Right cardiac atrium (tissue), 5 donors: ENCODE measurements around the gene EHMT1. TPM values are rescaled to one million over a fixed set of nuclear protein-coding genes. Genes with fewer than 3 reads are reported as not detected.
"Not testable (repeated sequence)": the region's sequence is repeated elsewhere in the genome, so short reads cannot be mapped to it uniquely, and the experiment has no call there.

Source experiments
- ATAC-seq, 2 donors: fragments of 200-7000 bp; cut with Tn5 transposase; one replicate each; pipeline versions ENCODE4 v1.8.0 to v1.9.1; 2020; ENCODE audit warnings: moderate library complexity in 2 of 2, mild to moderate bottlenecking in 1 of 2
- DNase-seq, 3 donors: peaks; one replicate each; pipeline ENCODE4 v3.0.0-alpha.2; 2020
- H3K27ac ChIP-seq: one replicate; pipeline ENCODE4 v1.5.1; 2013; ENCODE audit warnings: mild to moderate bottlenecking, low read length, control low read depth, moderate library complexity
- H3K27me3 ChIP-seq: one replicate; pipeline ENCODE4 v1.6.1; 2013; ENCODE audit not compliant: control insufficient read depth, insufficient read depth
- H3K4me1 ChIP-seq: one replicate; pipeline ENCODE4 v1.6.1; 2013; ENCODE audit warnings: low read length; ENCODE audit not compliant: control insufficient read depth, insufficient read depth
- H3K4me3 ChIP-seq: one replicate; pipeline ENCODE4 v1.5.1; 2013; ENCODE audit warnings: low read length, control low read depth
- H3K9me3 ChIP-seq: one replicate; pipeline ENCODE4 v1.6.1; 2013; ENCODE audit warnings: low read length; ENCODE audit not compliant: control insufficient read depth
- WGBS: extraction: QIAGEN DNeasy Blood & Tissue Kit; methylation state at CpG from one replicate; pipeline ENCODE4 v1.1.7; 2013; 5-methylcytosine and 5-hydroxymethylcytosine counted together
- intact Hi-C, 4 donors: fragments of 100-400 bp; cut with DNase I; formaldehyde crosslinking; loops; one replicate each; pipeline versions ENCODE4 v1.11.0 to v1.14.0; 2022 to 2023
- polyA plus RNA-seq: library from polyadenylated mRNA; stranded (reverse); fragments of 200-250 nt; gene quantifications from one replicate; pipeline ENCODE4 v1.2.3, GENCODE V29; 2013
- total RNA-seq, 4 donors: library from RNA; stranded (reverse); fragmentation: NEBNext Ultra II Directional; extraction: Animal tissue kit (Norgen Biotek cat#: 25700); gene quantifications; one replicate each; pipeline ENCODE4 v1.2.1, GENCODE V29; 2021
- donor health status: healthy with polysubstance abuse.
- donor health status: DM: no; HTN: yes; CAD: no.
- donor health status: DM: no; HTN: no; CAD: no.
- donor health status: DM: no; HTN: yes; CAD: no; lungs with severe emphysema.
- donor health status: DM: yes; HTN: yes; CAD: no.

EHMT1 gene
- total and polyA plus RNA-seq, 5 donors = 23.3 to 38.6 (median 36.0) TPM

DNA sequence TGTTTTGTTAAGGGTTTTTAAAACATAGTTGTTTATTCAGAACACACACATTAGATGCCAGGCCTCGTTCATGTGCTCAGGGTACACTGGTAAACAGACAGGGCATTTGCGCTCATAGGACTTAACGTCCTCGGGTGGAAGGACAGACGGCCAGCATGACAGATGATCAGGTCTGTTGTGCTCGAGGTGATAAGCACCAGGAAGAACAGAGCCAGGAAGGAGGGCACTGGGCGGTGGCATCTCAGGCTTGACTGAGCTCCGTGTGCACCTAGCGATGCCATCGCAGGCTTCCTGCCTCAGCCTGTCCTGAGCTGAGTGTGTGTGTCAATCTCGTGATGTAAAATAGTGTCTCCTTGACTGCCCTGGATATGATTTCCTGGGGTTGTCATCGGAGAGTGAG lies 96.5 kb downstream of the EHMT1 start:
- Histone ChIP-seq H3K4me3 (no peak overlapping the region), H3K9me3 (no peaks in the 10 kb centered on the region), H3K27me3 (no peaks in the 10 kb centered on the region), H3K27ac (no peak overlapping the region), H3K4me1 (peaks cover 2% of the 10 kb centered on the region)
- intact Hi-C loops = no loop called here
- ATAC-seq (peak in 1 of 2 donors; percentile 14), DNase-seq (no peak)
- 91% methylated on average over 12 of the region's 12 CpGs for WGBS

DNA sequence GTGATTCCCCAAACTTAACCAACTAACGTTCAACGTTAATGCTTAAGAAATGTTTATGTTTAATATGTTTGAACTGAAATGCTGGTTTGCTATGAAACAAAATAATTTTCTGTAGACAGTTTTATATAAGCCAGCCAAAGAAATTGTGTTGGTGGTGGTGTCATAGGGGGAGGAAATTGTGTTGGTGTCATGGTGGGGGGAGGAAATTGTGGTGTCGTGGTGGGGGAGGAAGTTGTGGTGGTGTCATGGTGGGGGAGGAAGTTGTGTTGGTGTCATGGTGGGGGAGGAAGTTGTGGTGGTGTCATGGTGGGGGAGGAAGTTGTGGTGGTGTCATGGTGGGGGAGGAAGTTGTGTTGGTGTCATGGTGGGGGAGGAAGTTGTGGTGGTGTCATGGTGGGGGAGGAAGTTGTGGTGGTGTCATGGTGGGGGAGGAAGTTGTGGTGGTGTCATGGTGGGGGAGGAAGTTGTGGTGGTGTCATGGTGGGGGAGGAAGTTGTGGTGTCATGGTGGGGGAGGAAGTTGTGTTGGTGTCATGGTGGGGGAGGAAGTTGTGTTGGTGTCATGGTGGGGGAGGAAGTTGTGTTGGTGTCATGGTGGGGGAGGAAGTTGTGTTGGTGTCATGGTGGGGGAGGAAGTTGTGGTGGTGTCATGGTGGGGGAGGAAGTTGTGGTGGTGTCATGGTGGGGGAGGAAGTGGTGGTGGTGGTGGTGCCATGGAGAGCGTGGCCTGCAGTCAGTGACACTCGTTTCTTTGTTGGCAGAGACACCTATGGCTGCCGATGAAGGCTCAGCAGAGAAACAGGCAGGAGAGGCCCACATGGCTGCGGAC lies 97.3 kb downstream of the EHMT1 start:
- intact Hi-C loops, ATAC-seq, H3K9me3 ChIP-seq, H3K4me1 ChIP-seq, DNase-seq, H3K27ac ChIP-seq, H3K27me3 ChIP-seq, H3K4me3 ChIP-seq: not testable (repeated sequence)
- 86% methylated on average over 7 of the region's 7 CpGs for WGBS

GRCh38 chr9:137716694-137717287 lies 98.0 kb downstream of the EHMT1 start:
- intact Hi-C loops = no loop called here
- no peak overlapping the region for H3K27ac ChIP-seq

DNA sequence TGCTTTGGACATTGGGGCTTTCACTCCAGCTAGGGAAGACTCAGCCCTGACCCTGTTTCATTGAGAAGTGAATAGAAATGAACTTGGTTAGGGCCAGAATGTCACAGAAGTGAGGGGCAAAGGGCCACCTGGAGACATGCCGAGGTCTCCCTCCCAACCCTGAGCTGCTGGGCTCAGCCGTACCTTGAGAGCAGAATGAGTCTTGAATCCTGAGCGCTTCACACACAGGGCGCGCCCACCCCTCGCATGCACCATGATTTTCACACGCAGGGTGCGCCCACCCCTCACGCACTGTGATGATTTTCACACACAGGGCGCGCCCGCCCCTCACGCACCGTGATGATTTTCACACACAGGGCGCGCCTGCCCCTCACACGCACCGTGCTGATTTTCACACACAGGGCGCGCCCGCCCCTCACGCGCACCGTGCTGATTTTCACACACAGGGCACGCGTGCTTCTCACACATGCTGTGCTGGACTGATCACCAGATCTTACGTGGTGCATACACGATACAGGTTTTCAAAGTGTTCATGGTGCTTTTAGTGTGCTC lies 99.0 kb downstream of the EHMT1 start:
- intact Hi-C loops = no loop called here
- Histone ChIP-seq H3K4me1 (peaks cover 2% of the 10 kb centered on the region), H3K27ac (no peak overlapping the region), H3K9me3 (no peaks in the 10 kb centered on the region), H3K4me3 (no peak overlapping the region), H3K27me3 (no peaks in the 10 kb centered on the region)
- WGBS = 98% methylated on average over 28 of the region's 28 CpGs
- DNase-seq = no peak
- no peak for ATAC-seq

More at GRCh38 chr9:137716694-137717287, 98.0 kb downstream of the EHMT1 start:
- Histone ChIP-seq H3K27me3 (no peaks in the 10 kb centered on the region), H3K4me3 (no peak overlapping the region), H3K4me1 (peaks cover 2% of the 10 kb centered on the region), H3K9me3 (no peaks in the 10 kb centered on the region)
- DNase-seq (no peak), ATAC-seq (no peak)
- WGBS = 96% methylated on average over 25 of the region's 25 CpGs

DNA sequence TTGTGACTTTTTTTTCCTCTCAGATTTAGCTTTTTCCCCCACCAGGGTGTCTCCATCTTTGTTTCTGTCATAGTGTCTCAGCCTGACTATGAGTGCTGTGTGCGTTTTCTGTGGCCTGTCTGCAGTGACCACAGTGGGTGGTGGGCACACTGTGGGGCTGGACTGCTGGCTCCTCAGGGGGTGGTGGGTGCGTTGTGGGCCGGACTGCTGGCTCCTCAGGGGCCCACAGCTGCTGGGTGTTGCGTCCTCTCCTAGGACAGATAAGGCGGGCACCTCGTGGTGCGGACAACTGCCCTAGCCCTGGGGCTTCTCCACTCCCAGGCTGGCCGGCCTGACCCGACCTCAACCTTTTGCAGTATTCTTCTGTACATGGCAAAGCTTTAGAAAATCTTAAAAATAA lies 100.4 kb downstream of the EHMT1 start:
- DNase-seq = no peak
- H3K27me3 ChIP-seq = no peaks in the 10 kb centered on the region
- 74% methylated on average over 9 of the region's 9 CpGs for WGBS
- no peak overlapping the region for H3K27ac ChIP-seq
- ATAC-seq = peak; percentile 34 to 38
- peaks cover 4% of the 10 kb centered on the region for H3K4me1 ChIP-seq
- no peaks in the 10 kb centered on the region for H3K9me3 ChIP-seq
- intact Hi-C loops = no loop called here
- H3K4me3 ChIP-seq = no peak overlapping the region

DNA sequence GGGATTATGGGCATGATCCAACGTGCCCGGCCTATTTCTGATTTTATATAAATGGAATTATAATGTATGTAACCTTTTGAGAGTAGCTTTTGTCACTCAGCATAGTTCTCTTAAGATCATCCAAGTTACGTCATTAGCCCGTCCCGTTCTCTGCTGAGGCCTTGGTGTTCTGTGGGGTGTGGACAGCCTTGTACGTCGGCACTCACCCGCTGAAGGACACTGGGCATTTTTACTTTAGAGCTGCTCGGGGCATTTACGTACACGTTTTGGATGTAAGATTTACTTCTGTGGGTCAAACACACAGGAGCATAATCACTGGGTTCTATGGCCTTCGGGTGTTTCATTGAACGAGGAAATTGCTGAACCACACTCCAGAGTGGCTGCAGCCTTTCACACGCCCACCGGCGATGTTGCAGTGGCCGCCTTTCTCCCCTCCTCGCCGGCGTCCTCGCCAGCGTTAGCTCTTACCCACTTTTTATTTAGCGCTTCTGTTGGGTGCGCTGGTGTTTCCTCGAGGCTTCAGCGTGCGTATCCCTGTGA lies 101.8 kb downstream of the EHMT1 start:
- H3K4me1 ChIP-seq = peaks cover 2% of the 10 kb centered on the region
- H3K4me3 ChIP-seq = no peak overlapping the region
- H3K27ac ChIP-seq = no peak overlapping the region
- WGBS = 85% methylated on average over 27 of the region's 27 CpGs
- DNase-seq (no peak), ATAC-seq (peak in 1 of 2 donors; percentile 59)
- intact Hi-C loops = no loop called here
- no peaks in the 10 kb centered on the region for H3K27me3 ChIP-seq
- no peaks in the 10 kb centered on the region for H3K9me3 ChIP-seq

- Histone ChIP-seq H3K4me3 (no peak overlapping the region), H3K27ac (no peak overlapping the region), H3K9me3 (no peaks in the 10 kb centered on the region), H3K4me1 (peaks cover 2% of the 10 kb centered on the region), H3K27me3 (no peaks in the 10 kb centered on the region)
- ATAC-seq = no peak
- WGBS = 92% methylated on average over 12 of the region's 12 CpGs
- no peak for DNase-seq
- intact Hi-C loops = no loop called here
Observed at GRCh38 chr9:137721479-137721878, 102.7 kb downstream of the EHMT1 start.

GRCh38 chr9:137721899-137722298 lies 103.1 kb downstream of the EHMT1 start:
- ATAC-seq (no peak), DNase-seq (no peak)
- no peaks in the 10 kb centered on the region for H3K27me3 ChIP-seq
- intact Hi-C loops = no loop called here
- no peak overlapping the region for H3K27ac ChIP-seq
- peaks cover 2% of the 10 kb centered on the region for H3K4me1 ChIP-seq
- no peak overlapping the region for H3K4me3 ChIP-seq
- no peaks in the 10 kb centered on the region for H3K9me3 ChIP-seq
- WGBS = 92% methylated on average over 5 of the region's 5 CpGs

GRCh38 chr9:137722481-137722880 lies 103.7 kb downstream of the EHMT1 start:
- DNase-seq (no peak), ATAC-seq (no peak)
- H3K27ac ChIP-seq = no peak overlapping the region
- H3K27me3 ChIP-seq = no peaks in the 10 kb centered on the region
- peaks cover 2% of the 10 kb centered on the region for H3K4me1 ChIP-seq
- H3K4me3 ChIP-seq = no peak overlapping the region
- H3K9me3 ChIP-seq = no peaks in the 10 kb centered on the region
- 82% methylated on average over 10 of the region's 10 CpGs for WGBS
- intact Hi-C loops = no loop called here

DNA sequence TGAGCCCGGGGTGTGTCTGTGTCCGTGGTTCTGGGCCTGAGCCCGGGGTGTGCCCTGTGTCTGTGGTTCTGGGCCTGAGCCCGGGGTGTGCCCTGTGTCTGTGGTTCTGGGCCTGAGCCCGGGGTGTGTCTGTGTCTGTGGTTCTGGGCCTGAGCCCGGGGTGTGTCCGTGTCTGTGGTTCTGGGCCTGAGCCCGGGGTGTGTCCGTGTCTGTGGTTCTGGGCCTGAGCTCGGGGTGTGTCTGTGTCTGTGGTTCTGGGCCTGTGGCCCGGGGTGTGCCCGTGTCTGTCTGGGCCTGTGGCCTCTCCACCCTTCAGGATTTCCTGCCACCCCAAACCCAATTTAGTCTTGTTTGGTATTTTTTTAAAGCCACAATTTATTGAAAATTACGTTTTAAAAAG lies 104.6 kb downstream of the EHMT1 start:
- ATAC-seq, intact Hi-C loops, H3K9me3 ChIP-seq, H3K27ac ChIP-seq, H3K4me1 ChIP-seq, H3K27me3 ChIP-seq, H3K4me3 ChIP-seq, DNase-seq: not testable (repeated sequence)
- WGBS = 83% methylated on average over 13 of the region's 13 CpGs

DNA sequence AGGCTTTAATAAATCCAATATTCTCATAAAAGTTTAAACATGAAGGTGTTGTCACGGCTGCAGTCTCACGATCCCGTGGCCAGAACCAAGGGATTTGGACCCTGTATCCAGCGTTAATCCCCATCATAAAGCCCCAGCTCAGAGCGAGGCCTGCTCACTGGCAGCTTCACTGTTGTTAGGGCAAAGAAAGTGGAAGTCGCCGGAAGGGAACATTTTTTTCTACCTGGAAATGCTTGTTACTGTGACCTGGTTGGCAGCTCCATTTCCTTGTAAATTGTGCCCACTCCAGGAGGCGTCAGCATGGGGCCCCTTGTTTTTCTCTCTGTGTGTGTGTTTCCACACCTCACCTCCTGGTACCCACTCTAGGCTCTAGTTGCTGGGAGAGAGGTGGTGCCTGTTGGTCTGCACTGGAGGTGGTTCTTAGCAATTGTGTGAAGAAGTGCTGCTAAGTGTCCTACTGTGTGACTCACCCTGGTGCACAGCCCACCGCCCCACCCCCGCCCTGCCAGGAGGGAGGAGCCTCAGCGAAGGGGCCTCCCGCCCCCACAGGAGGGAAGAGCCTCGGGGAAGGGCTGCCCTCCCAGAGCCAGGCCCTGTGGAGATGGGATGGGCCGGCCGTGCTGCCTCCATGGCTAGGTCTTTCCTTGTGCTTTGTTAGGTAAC lies 105.1 kb downstream of the EHMT1 start:
- DNase-seq = no peak
- no peaks in the 10 kb centered on the region for H3K27me3 ChIP-seq
- peaks cover 2% of the 10 kb centered on the region for H3K4me1 ChIP-seq
- H3K9me3 ChIP-seq = no peaks in the 10 kb centered on the region
- H3K27ac ChIP-seq = no peak overlapping the region
- ATAC-seq = peak in 1 of 2 donors; percentile 16
- intact Hi-C loops = no loop called here
- no peak overlapping the region for H3K4me3 ChIP-seq
- 84% methylated on average over 15 of the region's 15 CpGs for WGBS
